ENCODE measurements around the gene RNASEH2A.

RNASEH2A gene

GRCh38 chr19:12767150-12767549 is 39.2 kb upstream of the RNASEH2A start:
- TF ChIP-seq ZFX (IDR thresholded peaks at IDR 0.05; ENCODE audit: borderline replicate concordance) (no peak), CTCF (IDR thresholded peaks at IDR 0.05) (no peak)
- H3K27ac ChIP-seq: peak overlapping the region; percentile 60; the same call in 1 of the 2 replicates

GRCh38 chr19:12767666-12768065 is 38.7 kb upstream of the RNASEH2A start:
- no peak for TF ChIP-seq ZFX (IDR thresholded peaks at IDR 0.05; ENCODE audit: borderline replicate concordance)
- TF ChIP-seq CTCF (IDR thresholded peaks at IDR 0.05): no peak

GRCh38 chr19:12769689-12770088 is 36.7 kb upstream of the RNASEH2A start:
- no peak overlapping the region for H3K27ac ChIP-seq
- no peak for TF ChIP-seq ZFX (IDR thresholded peaks at IDR 0.05; ENCODE audit: borderline replicate concordance)
- no peak for TF ChIP-seq CTCF (IDR thresholded peaks at IDR 0.05)

More at GRCh38 chr19:12767666-12768065, 38.7 kb upstream of the RNASEH2A start:
- no peak overlapping the region for H3K27ac ChIP-seq

GRCh38 chr19:12770922-12771321 is 35.5 kb upstream of the RNASEH2A start:
- TF ChIP-seq ZFX (IDR thresholded peaks at IDR 0.05; ENCODE audit: borderline replicate concordance): no peak
- TF ChIP-seq CTCF (IDR thresholded peaks at IDR 0.05): no peak
- no peak overlapping the region for H3K27ac ChIP-seq

GRCh38 chr19:12772323-12772722 is 34.1 kb upstream of the RNASEH2A start:
- H3K27ac ChIP-seq: peak overlapping the region; percentile 95; the same call in 1 of the 2 replicates
- TF ChIP-seq ZFX (IDR thresholded peaks at IDR 0.05; ENCODE audit: borderline replicate concordance) (no peak), CTCF (IDR thresholded peaks at IDR 0.05) (no peak)

GRCh38 chr19:12773571-12773970 is 32.8 kb upstream of the RNASEH2A start:
- TF ChIP-seq ZFX (IDR thresholded peaks at IDR 0.05; ENCODE audit: borderline replicate concordance): no peak
- 0 out of 2 replicates have a peak, but pooled peaks have one; percentile 9 for TF ChIP-seq CTCF (IDR thresholded peaks at IDR 0.05)
- H3K27ac ChIP-seq: peak overlapping the region; percentile 95

GRCh38 chr19:12774588-12775555 is 31.5 kb upstream of the RNASEH2A start, which contains the start of gene HOOK2:
TSS of gene HOOK2 (minus strand) at chr19:12775552. CDS start at chr19:12775449, 103 bp downstream.
- peak within 1 kb of the TSS; percentile 95 for H3K27ac ChIP-seq
- TF ChIP-seq ZFX (IDR thresholded peaks at IDR 0.05; ENCODE audit: borderline replicate concordance) (no peak), CTCF (IDR thresholded peaks at IDR 0.05) (no peak)
